ENCODE measurements around the gene IFRD1. TPM values are rescaled to one million over a fixed set of nuclear protein-coding genes. Genes with fewer than 3 reads are reported as not detected.

Gene IFRD1
- total RNA-seq, 1 experiment from 2014 or later, result 67.8 TPM

DNA sequence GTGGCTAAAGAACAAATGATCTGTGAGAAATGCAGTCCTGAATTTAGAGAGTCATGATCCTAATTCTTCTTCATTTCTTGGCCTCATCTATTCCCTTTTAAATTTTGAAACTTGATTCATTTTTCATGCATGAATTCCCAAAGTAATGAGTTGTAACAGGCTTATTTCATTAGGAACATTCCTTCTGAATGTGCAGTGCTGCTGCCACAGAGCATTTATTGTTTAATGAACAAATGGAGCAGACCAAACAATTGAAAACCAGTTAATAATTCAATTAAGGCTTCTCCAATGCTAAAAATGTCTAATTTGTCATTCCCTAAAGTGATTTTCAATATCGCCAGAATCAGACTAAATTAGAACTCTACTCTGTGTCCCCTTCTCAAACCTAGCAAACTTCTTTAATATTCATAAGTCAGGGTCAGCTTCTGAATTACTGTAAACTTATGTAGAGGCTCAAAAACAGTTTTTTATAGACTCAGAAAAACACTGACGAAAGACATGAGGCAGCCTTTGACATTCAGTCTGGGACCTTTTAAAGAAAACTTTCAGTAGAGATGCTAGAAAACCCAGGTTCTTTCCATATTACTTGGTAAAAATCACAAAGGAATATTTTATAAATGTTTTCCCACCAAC lies 45.0 kb downstream of the IFRD1 start:
- H3K56ac ChIP-seq (ENCODE audit: insufficient read length, low read depth, low read length), result no peak overlapping the region
- Mint-ChIP-seq H3K36me3 (ENCODE audit: insufficient read depth in 1 of 3, low read depth in 3 of 3) (no peaks in the 10 kb centered on the region), H3K27me3 (ENCODE audit: low read depth) (peaks cover 4% of the 10 kb centered on the region; the same call in 1 of the 2 replicates), H3K4me1 (0 out of 4 replicates have a peak, but pooled peaks cover 2 to 3% of the 10 kb centered on the region in 2 experiments), H3K9me3 (no peaks in the 10 kb centered on the region), H3K27ac (no peak overlapping the region), H3K4me3 (no peak overlapping the region)
- H3K4ac ChIP-seq (ENCODE audit: low read depth, low read length), result no peak overlapping the region
- no peak overlapping the region for H3K18ac ChIP-seq (ENCODE audit: insufficient read length, low read depth, low read length)
- TF ChIP-seq, protein P1, sequence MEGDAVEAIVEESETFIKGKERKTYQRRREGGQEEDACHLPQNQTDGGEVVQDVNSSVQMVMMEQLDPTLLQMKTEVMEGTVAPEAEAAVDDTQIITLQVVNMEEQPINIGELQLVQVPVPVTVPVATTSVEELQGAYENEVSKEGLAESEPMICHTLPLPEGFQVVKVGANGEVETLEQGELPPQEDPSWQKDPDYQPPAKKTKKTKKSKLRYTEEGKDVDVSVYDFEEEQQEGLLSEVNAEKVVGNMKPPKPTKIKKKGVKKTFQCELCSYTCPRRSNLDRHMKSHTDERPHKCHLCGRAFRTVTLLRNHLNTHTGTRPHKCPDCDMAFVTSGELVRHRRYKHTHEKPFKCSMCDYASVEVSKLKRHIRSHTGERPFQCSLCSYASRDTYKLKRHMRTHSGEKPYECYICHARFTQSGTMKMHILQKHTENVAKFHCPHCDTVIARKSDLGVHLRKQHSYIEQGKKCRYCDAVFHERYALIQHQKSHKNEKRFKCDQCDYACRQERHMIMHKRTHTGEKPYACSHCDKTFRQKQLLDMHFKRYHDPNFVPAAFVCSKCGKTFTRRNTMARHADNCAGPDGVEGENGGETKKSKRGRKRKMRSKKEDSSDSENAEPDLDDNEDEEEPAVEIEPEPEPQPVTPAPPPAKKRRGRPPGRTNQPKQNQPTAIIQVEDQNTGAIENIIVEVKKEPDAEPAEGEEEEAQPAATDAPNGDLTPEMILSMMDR (conservative IDR thresholded peaks at IDR 0.05), result no peak
- no peaks in the 10 kb centered on the region for H3K9me3 ChIP-seq (ENCODE audit: control insufficient read depth, low read depth, low read length)
- H4K5ac ChIP-seq (ENCODE audit: insufficient read length, low read depth, low read length), result no peak overlapping the region
- no peak overlapping the region for H3T11ph ChIP-seq (ENCODE audit: low read length)
- H3K79me2 ChIP-seq (ENCODE audit: insufficient read depth, low read length), result no peaks in the 10 kb centered on the region
- no peak overlapping the region for H2AK5ac ChIP-seq (ENCODE audit: insufficient read length, low read length)
- no peak overlapping the region for H3K23ac ChIP-seq (ENCODE audit: insufficient read length, low read depth, low read length)
- no peaks in the 10 kb centered on the region for H3K23me2 ChIP-seq (ENCODE audit: insufficient read length, low read depth, low read length, poor library complexity, severe bottlenecking)
- H3K79me1 ChIP-seq (ENCODE audit: insufficient read depth, low read depth, low read length, poor library complexity, severe bottlenecking), result no peaks in the 10 kb centered on the region
- H4K8ac ChIP-seq (replicated peaks; ENCODE audit: insufficient read length, low read depth, low read length), result no peak overlapping the region
- H3K4me1 ChIP-seq (ENCODE audit: insufficient read depth, low read length), result no peaks in the 10 kb centered on the region
- no peak overlapping the region for H3K14ac ChIP-seq (ENCODE audit: insufficient read depth, low read length)
- H3K9ac ChIP-seq (ENCODE audit: extremely low read depth, insufficient read length, low read length), result no peak overlapping the region
- DNase-seq, result no peak
- no CpG with 5 or more reads among the region's 2 CpGs for WGBS (ENCODE audit: extremely low coverage, insufficient read length, low lambda C conversion rate)
- no peak overlapping the region for H3K27ac ChIP-seq (ENCODE audit: insufficient read length, low read depth, low read length)
- H4K91ac ChIP-seq (ENCODE audit: insufficient read length, low read depth, low read length), result no peak overlapping the region
- H4K20me1 ChIP-seq (ENCODE audit: control insufficient read depth, insufficient read depth, insufficient read length), result no peaks in the 10 kb centered on the region
- H3K4me2 ChIP-seq (ENCODE audit: insufficient read depth, insufficient read length, low read length), result no peak overlapping the region
- no peaks in the 10 kb centered on the region for H3K27me3 ChIP-seq (ENCODE audit: insufficient read depth, low read length)
- no peak overlapping the region for H2BK15ac ChIP-seq (ENCODE audit: low read depth, low read length)
- no peak overlapping the region for H2BK20ac ChIP-seq (ENCODE audit: low read depth, low read length, poor library complexity, severe bottlenecking)
- no peak overlapping the region for H2BK12ac ChIP-seq (ENCODE audit: insufficient read length, low read depth, low read length)
- H2BK5ac ChIP-seq (ENCODE audit: insufficient read length, low read length), result no peak overlapping the region
- no peak overlapping the region for H2BK120ac ChIP-seq (ENCODE audit: low read depth, low read length, poor library complexity, severe bottlenecking)
- H2AFZ ChIP-seq (ENCODE audit: low read length), result no peak overlapping the region
